Posterior vena cava (tissue), 2 donors: Measurements from ENCODE around the gene DCP1A. TPM values are rescaled to one million over a fixed set of nuclear protein-coding genes. Genes with fewer than 3 reads are reported as not detected.
A peak's percentile ranks its signal among the peaks of the same experiment; 100 is the strongest.
"Not testable (repeated sequence)": the region's sequence is repeated elsewhere in the genome, so short reads cannot be mapped to it uniquely, and the experiment has no call there.

Experiments
- DNase-seq: peaks from one replicate; pipeline ENCODE4 v3.0.0-alpha.2; 2020; ENCODE audit warnings: low spot score
- intact Hi-C, 2 donors: fragments of 100-400 bp; cut with DNase I; formaldehyde crosslinking; loops; one replicate each; pipeline versions ENCODE4 v1.14.1 to v1.14.2; 2022 to 2023
- total RNA-seq, 2 donors: library from RNA; stranded (reverse); fragmentation: NEBNext Ultra II Directional; extraction: Animal tissue kit (Norgen Biotek cat#: 25700); gene quantifications; one replicate each; pipeline ENCODE4 v1.2.1, GENCODE V29; 2021
- donor health status: DM: yes; HTN: yes; CAD: no.
- donor health status: DM: yes; HTN: yes; CAD: no.

The DCP1A gene
- total RNA-seq, 2 donors from 2014 or later: 18.2 to 22.2 TPM

DNA sequence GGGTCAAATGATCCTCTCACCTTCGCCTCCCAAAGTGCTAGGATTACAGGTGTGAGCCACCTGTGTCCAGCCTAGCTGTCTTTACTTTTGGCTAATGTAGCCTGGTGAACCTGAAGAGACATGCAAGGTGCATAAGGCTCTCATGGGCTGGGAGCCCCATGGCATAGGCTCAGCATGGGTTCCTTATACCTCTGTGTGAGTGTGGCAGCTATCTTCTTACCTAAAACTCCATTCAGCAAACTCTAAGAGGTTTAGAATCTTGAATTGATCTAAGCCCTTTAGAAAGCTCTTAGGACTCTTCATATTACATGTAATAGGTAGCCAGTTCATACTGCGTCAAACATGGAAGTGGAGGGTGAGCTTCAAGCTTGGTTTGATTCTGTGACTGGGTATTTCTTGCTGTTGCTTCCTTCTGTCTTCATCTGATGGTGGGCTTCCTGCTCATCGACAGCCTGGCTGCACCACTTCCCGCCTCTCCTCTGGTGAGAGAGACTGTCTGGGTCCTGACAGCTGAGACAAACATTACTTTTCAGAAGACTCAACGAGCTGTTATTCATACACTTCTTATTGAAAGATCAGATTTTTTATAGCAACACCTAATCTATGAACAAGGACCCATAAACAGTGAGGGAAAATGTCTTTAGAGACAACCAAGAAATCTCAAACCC, 72.3 kb downstream of the DCP1A start:
- intact Hi-C loops: no loop called here
- no peak for DNase-seq

DNA sequence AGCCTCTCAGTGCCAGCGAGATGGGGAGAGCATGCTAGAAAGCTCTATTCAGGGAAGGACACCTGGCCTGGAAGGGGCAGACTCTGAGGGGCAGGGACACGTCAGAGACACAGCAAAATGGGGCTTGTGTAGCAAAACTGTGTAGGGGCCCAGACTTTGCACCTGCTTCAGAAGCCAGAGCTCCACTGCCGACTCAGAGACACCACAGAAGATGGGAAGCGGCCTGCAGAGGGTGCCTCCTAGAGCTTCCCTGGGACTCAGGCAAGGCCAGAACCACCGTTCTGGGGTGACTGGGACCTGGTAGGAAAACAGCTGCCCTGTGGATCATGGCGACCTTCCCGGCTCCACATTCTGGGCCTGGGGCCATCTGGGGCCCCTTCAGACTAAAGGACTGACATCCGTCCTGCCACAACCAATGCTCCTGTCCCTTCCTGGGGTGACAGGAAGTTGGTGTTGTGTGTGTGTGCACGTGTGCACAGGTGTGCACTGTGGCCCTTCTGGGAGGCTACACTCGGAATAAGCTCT, 74.1 kb downstream of the DCP1A start:
- intact Hi-C loops: no loop called here
- no peak for DNase-seq

DNA sequence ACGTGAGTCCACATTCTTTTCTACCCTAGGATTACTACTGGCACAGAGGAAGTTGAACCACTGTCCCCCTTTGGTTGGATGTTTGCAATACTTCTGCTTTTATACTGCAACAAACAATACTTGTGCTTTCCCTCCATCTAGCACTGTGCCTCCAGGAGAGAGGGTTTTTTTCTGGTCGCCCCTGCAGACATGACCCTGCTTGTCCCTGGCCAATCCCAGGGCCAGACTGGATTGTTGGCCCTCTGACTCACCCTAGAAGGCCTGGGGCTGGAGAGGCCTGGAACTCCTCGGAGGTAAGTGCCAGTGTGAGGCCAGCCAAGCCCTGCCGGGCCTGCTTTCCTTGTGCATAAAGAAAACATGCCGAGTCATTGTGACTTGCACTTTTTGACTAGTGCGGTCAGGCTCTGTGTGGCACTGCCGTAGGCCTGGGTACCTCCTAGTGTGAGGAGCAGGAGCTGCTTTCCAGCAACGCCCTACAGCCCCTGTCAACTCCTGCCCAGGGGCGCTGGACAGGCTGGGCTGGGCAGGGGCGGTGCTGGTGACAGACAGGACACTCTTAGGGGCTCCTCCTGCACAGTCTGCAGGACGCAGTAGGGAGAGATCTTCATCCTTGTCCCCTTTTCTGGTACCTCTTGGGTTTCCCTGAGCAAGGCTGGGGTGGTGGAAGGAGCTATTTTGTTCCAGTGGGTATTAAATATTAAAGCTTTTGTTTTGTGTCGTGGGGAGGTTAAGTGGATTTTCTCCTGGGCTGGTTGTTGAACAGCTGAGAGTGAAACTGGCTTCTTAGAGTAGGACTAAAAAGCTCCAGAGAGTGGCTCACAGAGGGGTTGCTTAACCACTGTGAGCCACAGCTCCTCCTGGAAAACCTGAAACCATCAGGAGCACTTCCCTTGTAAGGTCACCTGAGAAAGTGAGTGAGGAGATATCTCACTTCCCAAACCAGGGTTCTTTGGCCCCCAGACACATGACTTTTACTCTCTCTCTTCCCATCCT, 77.2 kb downstream of the DCP1A start:
- DNase-seq: peak; percentile 92
- intact Hi-C loops: no loop called here

GRCh38 chr3:53269193-53269592, 78.2 kb downstream of the DCP1A start:
- DNase-seq, intact Hi-C loops: not testable (repeated sequence)

- intact Hi-C loops: no loop called here
- no peak for DNase-seq
Observed at GRCh38 chr3:53267766-53268165, 79.6 kb downstream of the DCP1A start.

DNA sequence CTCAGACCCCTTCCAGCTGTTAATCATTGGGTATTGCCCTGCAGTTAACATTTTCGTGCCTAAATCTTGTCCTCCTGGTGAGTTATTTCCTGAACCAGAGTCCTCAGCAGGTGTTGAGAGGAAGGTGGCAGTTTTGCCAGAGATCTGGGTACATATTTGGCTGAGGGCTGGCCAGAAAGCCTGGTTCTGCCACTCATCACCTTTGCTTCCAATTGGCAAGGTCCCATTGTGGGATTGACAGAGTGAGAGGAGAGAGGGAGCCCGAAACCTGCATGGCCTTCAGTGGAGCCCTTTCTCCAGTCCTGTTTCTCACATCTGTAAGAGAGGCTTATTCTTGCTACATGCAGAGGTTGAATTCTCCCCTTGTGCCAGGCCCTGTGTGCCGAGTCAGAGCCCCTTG, 82.6 kb downstream of the DCP1A start:
- peak; percentile 26 for DNase-seq
- intact Hi-C loops: no loop called here

GRCh38 chr3:53263907-53264306, 83.4 kb downstream of the DCP1A start:
- intact Hi-C loops: no loop called here
- DNase-seq: peak; percentile 18

DNA sequence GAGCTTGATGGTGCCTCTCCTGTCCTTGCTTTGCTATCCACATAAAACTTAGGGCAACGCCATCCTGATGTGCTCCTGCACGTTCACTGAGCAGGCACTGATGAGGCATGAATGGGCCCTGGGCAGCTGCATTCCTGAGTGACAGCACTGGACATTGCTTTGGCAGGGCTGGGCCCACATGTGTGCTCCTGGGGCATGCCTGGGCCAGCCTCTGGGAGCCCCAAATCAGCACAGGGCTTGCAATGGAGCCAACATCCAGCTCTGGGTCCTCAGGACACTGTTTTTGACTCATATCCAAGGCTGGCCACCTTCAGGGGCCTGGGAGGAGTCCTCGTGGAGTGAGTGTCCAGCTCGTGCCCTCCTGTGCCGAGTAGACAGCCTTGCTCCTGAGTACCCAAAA, 85.6 kb downstream of the DCP1A start:
- DNase-seq: peak; percentile 38
- intact Hi-C loops: no loop called here

- intact Hi-C loops: no loop called here
- DNase-seq: no peak
Observed at GRCh38 chr3:53260286-53260785, 87.0 kb downstream of the DCP1A start.

DNA sequence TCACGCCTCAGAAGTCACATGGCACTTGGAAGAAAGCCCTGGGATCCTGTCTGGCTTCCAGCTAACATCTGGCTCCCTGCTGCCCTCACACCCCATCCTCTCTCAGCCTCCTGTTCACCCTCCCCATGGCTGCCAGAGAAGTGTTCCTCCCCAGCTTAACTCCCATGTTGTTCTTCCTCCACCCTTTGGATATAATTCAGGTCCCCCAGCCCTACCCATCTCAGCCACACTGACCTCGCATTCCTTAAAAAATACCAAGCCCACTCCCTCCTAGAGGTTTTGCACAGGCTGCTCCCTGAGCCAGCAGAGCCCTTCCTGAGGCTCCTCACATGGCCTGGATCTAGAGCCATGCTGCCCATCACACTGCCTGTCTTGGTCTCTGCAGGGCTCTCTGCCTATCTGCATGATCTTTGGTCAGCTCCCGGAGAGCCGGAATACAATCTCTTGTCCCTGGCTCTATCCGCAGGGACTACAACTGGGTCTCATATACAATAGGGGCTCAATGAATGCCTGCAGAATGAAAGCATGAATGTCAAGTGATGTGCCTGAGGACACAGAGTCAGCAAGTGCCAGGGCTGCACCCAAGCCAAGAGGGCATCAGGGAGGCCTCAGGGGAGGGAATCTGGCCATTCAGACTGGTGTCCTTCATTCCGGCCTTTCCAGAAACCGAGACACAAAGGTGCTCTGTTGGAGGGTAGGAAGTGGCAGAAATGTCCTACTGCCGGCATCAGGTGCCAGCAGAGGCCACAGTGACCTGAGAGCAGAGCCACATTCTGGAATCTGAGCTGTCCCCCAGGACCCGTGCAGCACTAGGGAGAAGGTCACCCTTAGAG, 87.7 kb downstream of the DCP1A start:
- intact Hi-C loops: no loop called here
- no peak for DNase-seq

GRCh38 chr3:53258600-53259426, 88.5 kb downstream of the DCP1A start:
- DNase-seq: no peak
- intact Hi-C loops: no loop called here

- intact Hi-C loops: no loop called here
- DNase-seq: no peak
Observed at GRCh38 chr3:53257465-53257864, 89.9 kb downstream of the DCP1A start.

DNA sequence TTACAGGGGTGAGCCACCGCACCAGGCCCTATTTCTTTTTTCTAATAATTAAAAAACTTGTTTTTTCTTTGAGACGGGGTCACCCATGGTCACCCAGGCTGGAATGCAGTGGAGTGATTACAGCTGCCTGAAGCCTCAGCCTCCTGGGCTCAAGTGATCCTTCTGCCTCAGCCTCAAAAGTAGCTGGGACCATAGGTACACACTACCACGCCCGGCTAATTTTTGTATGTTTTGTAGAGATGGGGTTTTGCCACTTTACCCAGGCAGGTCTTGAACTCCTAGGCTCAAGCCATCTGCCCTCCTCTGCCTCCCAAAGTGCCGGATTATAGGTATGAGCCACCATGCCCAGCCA, 90.7 kb downstream of the DCP1A start:
- no peak for DNase-seq
- intact Hi-C loops: no loop called here

- peak; percentile 95 for DNase-seq
Observed at GRCh38 chr3:53255775-53256703, 91.3 kb downstream of the DCP1A start, which contains the start of gene TKT. Gene TKT (minus strand): TSS chr3:53256022. CDS start chr3:53255942, 80 bp downstream.

DNA sequence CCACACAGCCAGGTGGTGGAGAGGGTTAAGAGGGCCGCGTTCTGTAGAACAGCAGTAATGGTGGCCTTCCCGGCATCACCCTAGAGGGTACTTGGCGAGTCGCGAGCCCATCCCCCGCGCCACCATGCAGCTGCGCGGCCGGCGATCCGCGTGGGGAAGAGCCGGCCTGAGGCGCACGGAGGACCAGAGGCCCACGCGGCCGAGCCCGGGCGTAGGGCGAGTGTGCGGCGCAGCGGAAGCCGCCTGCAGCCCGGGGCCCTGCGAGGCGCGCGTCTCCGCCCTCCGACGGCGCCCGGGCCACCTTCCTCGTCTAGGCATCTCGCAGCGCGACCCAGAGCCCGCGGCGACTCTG, 91.9 kb downstream of the DCP1A start:
- no peak for DNase-seq
- intact Hi-C loops: no loop called here

More at GRCh38 chr3:53255775-53256703, 91.3 kb downstream of the DCP1A start, which contains the start of gene TKT:
- intact Hi-C loops: no loop called here

- DNase-seq: peak; percentile 87
- intact Hi-C loops: no loop called here
Observed at GRCh38 chr3:53254509-53255422, 92.6 kb downstream of the DCP1A start.
